ENCODE measurements around the gene CELA1.
"Not testable (repeated sequence)": the region's sequence is repeated elsewhere in the genome, so short reads cannot be mapped to it uniquely, and the experiment has no call there.

Gene CELA1

GRCh38 chr12:51307655-51308593 lies 38.6 kb downstream of the CELA1 start:
- no peak for DNase-seq

- DNase-seq = no peak
These were observed 40.0 kb downstream of the CELA1 start for GRCh38 chr12:51306507-51306906.

- DNase-seq = not testable (repeated sequence)
These were observed 45.7 kb downstream of the CELA1 start for GRCh38 chr12:51300768-51301167.

- no peak for DNase-seq
These were observed 50.8 kb downstream of the CELA1 start for GRCh38 chr12:51295651-51296050.

- DNase-seq = not testable (repeated sequence)
These were observed 52.4 kb downstream of the CELA1 start for GRCh38 chr12:51294097-51294496.

- DNase-seq = no peak
These were observed 52.8 kb downstream of the CELA1 start for GRCh38 chr12:51293696-51294095.

DNA sequence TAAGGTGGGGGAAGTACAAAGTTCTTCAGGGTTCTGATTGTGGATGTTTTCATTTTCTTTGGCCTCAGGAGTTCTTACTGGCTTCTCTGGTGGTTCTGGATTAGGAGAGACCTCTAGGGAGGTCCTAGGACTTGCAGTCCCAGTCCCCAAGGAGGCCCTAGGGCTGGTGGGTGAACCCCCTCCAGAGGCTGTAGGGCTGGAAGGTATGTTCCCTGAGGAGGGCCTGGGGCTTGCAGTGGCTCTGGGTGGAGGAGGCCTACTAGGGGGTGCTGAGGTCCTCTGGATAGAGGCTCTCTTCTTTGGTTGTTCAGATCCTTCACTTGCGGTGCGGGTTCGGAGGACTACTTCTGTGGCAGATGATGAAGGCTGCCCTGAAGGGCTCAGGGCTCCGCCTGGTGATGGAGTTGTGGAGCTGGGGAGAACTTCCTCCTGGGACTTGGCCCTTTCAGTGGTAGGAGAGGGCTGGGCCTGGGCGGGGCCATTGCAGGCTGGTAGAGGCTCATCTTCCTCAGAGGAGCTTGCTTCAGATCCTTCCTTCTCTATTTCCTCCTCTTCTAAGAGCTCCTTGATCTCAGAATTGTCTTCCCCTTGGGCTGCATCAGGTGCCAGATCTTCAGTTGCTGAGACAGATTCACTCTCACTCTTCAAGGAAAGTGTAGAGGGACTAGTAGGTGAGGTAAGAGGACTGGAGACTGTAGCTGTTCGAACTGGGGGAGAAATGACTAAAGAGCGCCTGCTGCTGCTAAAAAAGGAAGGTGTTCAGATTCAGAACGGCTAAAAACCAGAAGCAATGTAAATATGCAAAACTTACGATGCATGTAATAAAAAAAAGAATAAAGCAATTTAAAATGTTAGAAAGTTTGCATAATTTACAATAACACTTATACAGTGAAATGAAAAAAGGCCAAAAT lies 54.6 kb downstream of the CELA1 start:
- not testable (repeated sequence) for DNase-seq

- no peak for DNase-seq
These were observed 60.6 kb downstream of the CELA1 start for GRCh38 chr12:51285843-51286242.

DNA sequence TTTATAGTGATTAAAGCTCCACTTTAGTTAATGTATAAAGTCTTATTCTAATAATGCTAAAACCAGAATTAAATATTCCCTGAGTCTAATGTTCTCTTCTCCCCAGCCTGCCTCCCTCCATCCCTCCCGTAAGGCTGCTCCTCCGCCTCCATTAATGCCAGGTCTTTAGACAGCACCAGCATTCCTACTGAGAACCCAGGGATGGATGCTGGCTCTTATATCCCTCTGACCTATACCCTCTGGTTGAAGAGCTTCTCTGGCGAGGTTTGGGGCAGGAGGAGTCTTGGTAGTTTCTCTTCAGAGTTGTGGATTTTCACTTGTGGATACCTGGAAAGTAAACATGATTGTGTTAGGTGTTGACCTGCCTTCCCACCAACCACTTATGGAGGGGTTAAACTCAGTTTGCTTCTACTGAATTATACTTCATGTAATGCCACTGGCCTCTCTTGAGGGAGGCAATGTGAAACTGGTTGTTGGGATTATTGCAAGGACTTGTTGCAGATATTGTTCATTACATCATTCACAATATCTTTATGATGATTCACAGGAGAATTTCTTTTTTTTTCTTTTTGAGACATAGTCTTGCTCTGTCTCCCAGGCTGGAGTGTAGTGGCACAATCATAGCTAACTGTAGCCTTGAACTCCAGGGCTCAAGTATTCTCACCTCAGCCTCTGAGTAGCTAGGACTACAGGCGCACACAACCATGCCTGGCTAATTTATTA lies 65.1 kb downstream of the CELA1 start:
- no peak for DNase-seq
